ENCODE results near the gene MICALL2. TPM values are rescaled to one million over a fixed set of nuclear protein-coding genes. Genes with fewer than 3 reads are reported as not detected.

Gene MICALL2
- total RNA-seq, 1 experiment from 2014 or later = 15.7 TPM

- TF ChIP-seq CDX4 (CRISPR knock-in tag; IDR thresholded peaks at IDR 0.05; ENCODE audit: borderline replicate concordance) (no peak), ARID4B (CRISPR knock-in tag; IDR thresholded peaks at IDR 0.05; ENCODE audit: borderline replicate concordance) (peak; percentile 38; the same call in 1 of the 2 replicates), ZNF232 (CRISPR knock-in tag; IDR thresholded peaks at IDR 0.05) (peak; percentile 49; the same call in 1 of the 2 replicates), GRHL2 (CRISPR knock-in tag; IDR thresholded peaks at IDR 0.05; ENCODE audit: insufficient replicate concordance, severe bottlenecking) (no peak), E2F1 (CRISPR knock-in tag; IDR thresholded peaks at IDR 0.05) (no peak), TEAD1 (CRISPR knock-in tag; IDR thresholded peaks at IDR 0.05) (peak; percentile 80), ZNF121 (CRISPR knock-in tag; IDR thresholded peaks at IDR 0.05) (peak; percentile 88), ZNF425 (CRISPR knock-in tag; conservative IDR thresholded peaks at IDR 0.05) (no peak), TCF7 (CRISPR knock-in tag; IDR thresholded peaks at IDR 0.05; ENCODE audit: low read depth) (peak; percentile 39; the same call in 1 of the 2 replicates), RELA (CRISPR knock-in tag; IDR thresholded peaks at IDR 0.05; ENCODE audit: borderline replicate concordance) (0 out of 2 replicates have a peak, but pooled peaks have one; percentile 24), USF2 (CRISPR knock-in tag; IDR thresholded peaks at IDR 0.05) (peak; percentile 49), CTCF (IDR thresholded peaks at IDR 0.05) (peak; percentile 64; the same call in 1 of the 2 replicates), KAT7 (CRISPR knock-in tag; IDR thresholded peaks at IDR 0.05; ENCODE audit: borderline replicate concordance) (no peak), FOXP4 (CRISPR knock-in tag; IDR thresholded peaks at IDR 0.05) (peak; percentile 46; the same call in 1 of the 2 replicates), NFYB (CRISPR knock-in tag; conservative IDR thresholded peaks at IDR 0.05; ENCODE audit: low read depth) (no peak), AR (CRISPR knock-in tag; IDR thresholded peaks at IDR 0.05) (no peak), EMX1 (CRISPR knock-in tag; IDR thresholded peaks at IDR 0.05) (no peak), NR1H2 (CRISPR knock-in tag; IDR thresholded peaks at IDR 0.05) (no peak)
Measured at GRCh38 chr7:1503816-1504775, 44.8 kb upstream of the MICALL2 start, which contains the start of gene INTS1 (continued).
